GM23338 (cell line): ENCODE results near the gene ENTPD3. TPM values are rescaled to one million over a fixed set of nuclear protein-coding genes. Genes with fewer than 3 reads are reported as not detected.

ENCODE experiments used
- ATAC-seq: fragments of 200-7000 bp; cut with Tn5 transposase; 3 replicates; pipeline ENCODE4 v1.9.1; 2020
- DNase-seq: peaks from one replicate; pipeline ENCODE4 v3.0.0-alpha.2; 2015; ENCODE audit warnings: low spot score
- H2AFZ ChIP-seq: fragments of 200-600 bp; sonication (generic); 2 replicates; pipeline ENCODE4 v1.8.0; 2016; ENCODE audit warnings: antibody characterized with exemption, mild to moderate bottlenecking, moderate library complexity
- H3F3A ChIP-seq: fragments of 200-600 bp; sonication (generic); replicated peaks from 2 replicates; pipeline ENCODE4 v1.8.0; 2017; ENCODE audit warnings: antibody characterized with exemption, mixed run types, low read depth
- H3K27ac ChIP-seq: fragments of 200-600 bp; sonication (generic); 2 replicates; pipeline ENCODE4 v1.6.1; 2016; ENCODE audit warnings: low read depth
- H3K27me3 ChIP-seq: fragments of 200-600 bp; sonication (generic); 2 replicates; pipeline ENCODE4 v1.8.0; 2016; ENCODE audit warnings: mild to moderate bottlenecking, mixed run types, moderate library complexity; ENCODE audit not compliant: insufficient read depth
- H3K36me3 ChIP-seq: fragments of 200-600 bp; sonication (generic); 2 replicates; pipeline ENCODE4 v1.8.0; 2016; ENCODE audit warnings: mild to moderate bottlenecking; ENCODE audit not compliant: insufficient read depth
- H3K4me1 ChIP-seq: fragments of 200-600 bp; sonication (generic); 2 replicates; pipeline ENCODE4 v1.8.0; 2016; ENCODE audit warnings: mild to moderate bottlenecking, moderate library complexity; ENCODE audit not compliant: insufficient read depth
- H3K4me2 ChIP-seq: fragments of 200-600 bp; sonication (generic); 2 replicates; pipeline ENCODE4 v1.7.1; 2017; ENCODE audit warnings: mixed run types
- H3K4me3 ChIP-seq: fragments of 200-600 bp; sonication (generic); 2 replicates; pipeline ENCODE4 v1.6.1; 2016; ENCODE audit warnings: mixed run types
- H3K79me2 ChIP-seq: fragments of 200-600 bp; sonication (generic); replicated peaks from 2 replicates; pipeline ENCODE4 v1.8.0; 2017; ENCODE audit warnings: mild to moderate bottlenecking; ENCODE audit not compliant: insufficient read depth
- H3K9me2 ChIP-seq: fragments of 200-600 bp; sonication (generic); 2 replicates; pipeline ENCODE4 v1.8.0; 2017; ENCODE audit not compliant: insufficient read depth
- H4K20me1 ChIP-seq: fragments of 200-600 bp; sonication (generic); replicated peaks from 2 replicates; pipeline ENCODE4 v1.8.0; 2017; ENCODE audit warnings: mild to moderate bottlenecking; ENCODE audit not compliant: insufficient read depth
- H3K27ac Mint-ChIP-seq: 2 replicates; pipeline ENCODE4 v1.8.0; 2020; ENCODE audit warnings: inconsistent platforms, mild to moderate bottlenecking, moderate library complexity, mixed read lengths
- H3K27me3 Mint-ChIP-seq: 3 replicates; pipeline ENCODE4 v1.8.0; 2022; ENCODE audit warnings: low read depth, mild to moderate bottlenecking, moderate library complexity, mixed read lengths, inconsistent platforms; ENCODE audit not compliant: insufficient read depth, poor library complexity
- H3K36me3 Mint-ChIP-seq: 3 replicates; pipeline ENCODE4 v1.8.0; 2021; ENCODE audit warnings: low read depth, mild to moderate bottlenecking, inconsistent platforms, moderate library complexity, mixed read lengths
- H3K4me1 Mint-ChIP-seq: 3 replicates; pipeline ENCODE4 v1.8.0; 2020; ENCODE audit warnings: mild to moderate bottlenecking, inconsistent platforms, mixed read lengths
- H3K4me3 Mint-ChIP-seq: 3 replicates; pipeline ENCODE4 v1.8.0; 2021; ENCODE audit warnings: moderate library complexity, mild to moderate bottlenecking, inconsistent platforms, mixed read lengths
- H3K9me3 Mint-ChIP-seq: 3 replicates; pipeline ENCODE4 v1.8.0; 2020; ENCODE audit warnings: moderate library complexity, mild to moderate bottlenecking, inconsistent platforms, mixed read lengths
- CREB1 ChIP-seq: fragments of 250-450 bp; sonication (Bioruptor Pico); IDR thresholded peaks from 2 replicates; pipeline ENCODE4 v1.5.0; 2020; ENCODE audit warnings: low read depth, mild to moderate bottlenecking, moderate library complexity
- CTCF ChIP-seq, 2 experiments: fragments of 200-600 bp in 1 of 2; sonication (generic) in 1 of 2; conservative IDR thresholded peaks; 2 replicates each; pipeline versions ENCODE4 v1.5.1 to v1.6.1; 2016 to 2017; ENCODE audit warnings: antibody characterized with exemption in 2 of 2, low read depth in 2 of 2, mild to moderate bottlenecking in 2 of 2, moderate library complexity in 1 of 2
- ETS1 ChIP-seq: IDR thresholded peaks from 2 replicates; pipeline ENCODE4 v1.6.1; 2016; ENCODE audit warnings: antibody characterized with exemption
- EZH2 ChIP-seq: fragments of 200-600 bp; sonication (generic); IDR thresholded peaks from one replicate; pipeline ENCODE4 v1.8.0; 2017; ENCODE audit warnings: antibody characterized with exemption, mild to moderate bottlenecking, low read depth; ENCODE audit not compliant: unreplicated experiment
- EZH2phosphoT487 ChIP-seq: fragments of 200-600 bp; sonication (generic); IDR thresholded peaks from one replicate; pipeline ENCODE4 v1.8.1; 2018; ENCODE audit warnings: antibody characterized with exemption; ENCODE audit not compliant: unreplicated experiment
- JUNB ChIP-seq: IDR thresholded peaks from one replicate; pipeline ENCODE4 v1.6.1; 2016; ENCODE audit warnings: antibody characterized with exemption; ENCODE audit not compliant: unreplicated experiment
- NANOG ChIP-seq: IDR thresholded peaks from 2 replicates; pipeline ENCODE4 v1.6.1; 2016; ENCODE audit warnings: antibody characterized with exemption, borderline replicate concordance
- POLR2AphosphoS5 ChIP-seq: IDR thresholded peaks from 2 replicates; pipeline ENCODE4 v1.6.1; 2016; ENCODE audit warnings: antibody characterized with exemption, low read depth
- REST ChIP-seq: IDR thresholded peaks from one replicate; pipeline ENCODE4 v1.6.1; 2018; ENCODE audit warnings: antibody characterized with exemption; ENCODE audit not compliant: unreplicated experiment
- STAT1 ChIP-seq: IDR thresholded peaks from one replicate; pipeline ENCODE4 v1.6.1; 2016; ENCODE audit warnings: antibody characterized with exemption; ENCODE audit not compliant: unreplicated experiment
- ZNF114 ChIP-seq: fragments of 250-450 bp; sonication (Bioruptor Pico); IDR thresholded peaks from 2 replicates; pipeline ENCODE4 v1.5.0; 2020; ENCODE audit warnings: mild to moderate bottlenecking, moderate library complexity
- ZNF331 ChIP-seq: fragments of 250-450 bp; sonication (Bioruptor Pico); IDR thresholded peaks from 2 replicates; pipeline ENCODE4 v1.5.0; 2020; ENCODE audit warnings: low read depth, mild to moderate bottlenecking, moderate library complexity
- ZNF462 ChIP-seq: fragments of 250-450 bp; sonication (Bioruptor Pico); IDR thresholded peaks from 2 replicates; pipeline ENCODE4 v1.5.0; 2020; ENCODE audit warnings: mild to moderate bottlenecking, moderate library complexity
- polyA plus RNA-seq: library from polyadenylated mRNA; unstranded; fragments of >200 nt; fragmentation: Nextera tagmentation; extraction: Ambion mirVana; gene quantifications from 2 replicates; pipeline ENCODE4 v1.2.1, GENCODE V29; 2016
- total RNA-seq: library from RNA; depleted of rRNA; stranded (reverse); fragments of >200 nt; shearing (Covaris generic); gene quantifications from 2 replicates; pipeline ENCODE4 v1.2.3, GENCODE V29; 2014

Gene ENTPD3
- total and polyA plus RNA-seq, 2 experiments from 2014 or later: 0.32 to 0.63 TPM

- H3K4me3 Mint-ChIP-seq: no peak overlapping the region
- no peaks in the 10 kb centered on the region for H3K27me3 Mint-ChIP-seq
- ATAC-seq (no peak), DNase-seq (no peak)
- no peaks in the 10 kb centered on the region for H3K27me3 ChIP-seq
- H3K36me3 ChIP-seq: no peaks in the 10 kb centered on the region
- TF ChIP-seq CTCF (conservative IDR thresholded peaks at IDR 0.05; ENCODE audit: low read depth in 2 of 2) (no peak), JUNB (no peak), NANOG (no peak), EZH2 (no peak), CREB1 (CRISPR knock-in tag) (no peak), ETS1 (no peak), EZH2phosphoT487 (no peak), REST (no peak), ZNF331 (CRISPR knock-in tag) (no peak), POLR2AphosphoS5 (no peak), ZNF114 (CRISPR knock-in tag) (no peak), STAT1 (no peak), ZNF462 (no peak)
- H3K4me1 ChIP-seq: 0 out of 2 replicates have a peak, but pooled peaks cover 4% of the 10 kb centered on the region
- H3K9me2 ChIP-seq: no peaks in the 10 kb centered on the region
- H3K27ac ChIP-seq: no peak overlapping the region
- no peak overlapping the region for H3K27ac Mint-ChIP-seq
- H3K9me3 Mint-ChIP-seq: no peaks in the 10 kb centered on the region
- no peaks in the 10 kb centered on the region for H3K36me3 Mint-ChIP-seq
- H2AFZ ChIP-seq: peak overlapping the region; percentile 56; the same call in 1 of the 2 replicates
- H3K4me1 Mint-ChIP-seq: no peaks in the 10 kb centered on the region
- H4K20me1 ChIP-seq: no peaks in the 10 kb centered on the region
- H3F3A ChIP-seq: no peaks in the 10 kb centered on the region
- no peak overlapping the region for H3K4me2 ChIP-seq
- no peaks in the 10 kb centered on the region for H3K79me2 ChIP-seq
- no peak overlapping the region for H3K4me3 ChIP-seq
Observed at GRCh38 chr3:40407611-40408010, 20.6 kb downstream of the ENTPD3 start.
